B cell (primary cell): Measurements from ENCODE around the gene PON3. TPM values are rescaled to one million over a fixed set of nuclear protein-coding genes. Genes with fewer than 3 reads are reported as not detected.

Source experiments
- ATAC-seq: fragments of 200-7000 bp; cut with Tn5 transposase; one replicate; pipeline ENCODE4 v1.10.0; 2021; ENCODE audit warnings: low read depth, mild to moderate bottlenecking, moderate number of reproducible peaks, moderate library complexity
- CTCF ChIA-PET: fragments of 350-600 bp; sonication (Branson Sonifier 250); formaldehyde crosslinking; loops from one replicate; lab custom pipeline; 2021; ENCODE audit warnings: antibody characterized with exemption, inconsistent platforms; lab: Charles Lee
- POLR2A ChIA-PET: fragments of 350-600 bp; sonication (Branson Sonifier 250); formaldehyde crosslinking; loops from one replicate; lab custom pipeline; 2021; ENCODE audit warnings: antibody characterized with exemption; lab: Charles Lee
- DNase-seq: peaks from one replicate; pipeline ENCODE4 v3.0.0; 2013
- H2AFZ ChIP-seq: 2 replicates; pipeline ENCODE4 v1.6.1; 2012; ENCODE audit warnings: mild to moderate bottlenecking, low read depth, low read length; ENCODE audit not compliant: insufficient read depth, poor library complexity, severe bottlenecking
- H3K27ac ChIP-seq, 2 donors: 1 replicate in 1 of 2; 2 replicates in 1 of 2; pipeline ENCODE4 v1.5.1; 2012 to 2013; ENCODE audit warnings: low read length in 2 of 2, mild to moderate bottlenecking in 2 of 2, moderate library complexity in 1 of 2
- H3K27me3 ChIP-seq, 4 experiments: fragments of 200-600 bp in 1 of 4; sonication (generic) in 1 of 4; replicated peaks in 1 of 4; 1 replicate in 2 of 4; 2 replicates in 2 of 4; pipeline versions ENCODE4 v1.6.1 to v1.7.0; 2013 to 2016; ENCODE audit warnings: low read length in 3 of 4, mild to moderate bottlenecking in 2 of 4, mixed read lengths in 1 of 4, moderate library complexity in 1 of 4; ENCODE audit not compliant: insufficient read depth in 4 of 4, control insufficient read depth in 3 of 4; ENCODE audit errors: control extremely low read depth in 1 of 4
- H3K36me3 ChIP-seq, 2 experiments: replicated peaks in 1 of 2; 1 replicate in 1 of 2; 2 replicates in 1 of 2; pipeline versions ENCODE4 v1.6.1 to v1.7.1; 2013; ENCODE audit warnings: low read length in 1 of 2; ENCODE audit not compliant: insufficient read depth in 2 of 2, control insufficient read depth in 1 of 2; ENCODE audit errors: control extremely low read depth in 1 of 2, extremely low read depth in 1 of 2
- H3K4me1 ChIP-seq, 2 donors: fragments of 200-600 bp in 1 of 2; sonication (generic) in 1 of 2; 1 replicate in 1 of 2; 2 replicates in 1 of 2; pipeline versions ENCODE4 v1.5.1 to v1.6.1; 2013 to 2017; ENCODE audit warnings: low read length in 2 of 2; ENCODE audit not compliant: control insufficient read depth in 2 of 2, insufficient read depth in 2 of 2
- H3K4me2 ChIP-seq: replicated peaks from 2 replicates; pipeline ENCODE3; 2012; ENCODE audit warnings: mild to moderate bottlenecking, low read depth, low read length; ENCODE audit not compliant: poor library complexity, severe bottlenecking
- H3K4me3 ChIP-seq, 5 experiments: fragments of 200-600 bp in 1 of 5; sonication (generic) in 1 of 5; 1 replicate in 3 of 5; 2 replicates in 2 of 5; pipeline versions ENCODE4 v1.5.1 to v1.7.0; 2011 to 2016; ENCODE audit warnings: low read length in 4 of 5, mild to moderate bottlenecking in 4 of 5, low read depth in 2 of 5, control low read depth in 1 of 5, moderate library complexity in 1 of 5; ENCODE audit not compliant: insufficient read depth in 1 of 5; ENCODE audit errors: control extremely low read depth in 1 of 5, extremely low read depth in 1 of 5
- H3K79me2 ChIP-seq: fragments of 200-600 bp; sonication (generic); one replicate; pipeline ENCODE4 v1.6.0; 2016; ENCODE audit warnings: low read length; ENCODE audit not compliant: control insufficient read depth, insufficient read depth
- H3K9ac ChIP-seq: fragments of 200-600 bp; sonication (generic); 2 replicates; pipeline ENCODE4 v1.6.1; 2017; ENCODE audit warnings: mild to moderate bottlenecking, low read length, moderate library complexity
- H3K9me3 ChIP-seq, 3 donors: one replicate each; pipeline versions ENCODE4 v1.6.1 to v1.7.1; 2013; ENCODE audit warnings: low read length in 2 of 3; ENCODE audit not compliant: control insufficient read depth in 2 of 3, insufficient read depth in 1 of 3; ENCODE audit errors: control extremely low read depth in 1 of 3
- H4K20me1 ChIP-seq: 2 replicates; pipeline ENCODE4 v1.6.0; 2012; ENCODE audit warnings: mild to moderate bottlenecking, low read length; ENCODE audit not compliant: insufficient read depth, control insufficient read depth, poor library complexity, severe bottlenecking
- H3K27ac Mint-ChIP-seq: one replicate; pipeline ENCODE4 v1.8.0; 2021; ENCODE audit warnings: mixed read lengths
- H3K27me3 Mint-ChIP-seq: one replicate; pipeline ENCODE4 v1.8.0; 2021; ENCODE audit warnings: mixed read lengths
- H3K4me1 Mint-ChIP-seq: one replicate; pipeline ENCODE4 v1.8.0; 2021; ENCODE audit warnings: mixed read lengths
- H3K4me3 Mint-ChIP-seq: one replicate; pipeline ENCODE4 v1.8.0; 2021; ENCODE audit warnings: mixed read lengths
- H3K9me3 Mint-ChIP-seq: one replicate; pipeline ENCODE4 v1.8.0; 2022; ENCODE audit warnings: mixed read lengths; ENCODE audit not compliant: insufficient read depth
- CTCF ChIP-seq: fragments of 200-600 bp; IDR thresholded peaks from one replicate; pipeline ENCODE4 v1.8.0; 2022; ENCODE audit warnings: antibody characterized with exemption, mild to moderate bottlenecking
- EZH2 ChIP-seq: IDR thresholded peaks from 2 replicates; pipeline ENCODE4 v1.6.1; 2012; ENCODE audit warnings: borderline replicate concordance, low read depth, mild to moderate bottlenecking, moderate library complexity, low read length; ENCODE audit not compliant: insufficient read depth, poor library complexity, severe bottlenecking
- WGBS: methylation state at CpG from one replicate; pipeline ENCODE4 v1.1.5; 2013; ENCODE audit warnings: missing lambda C conversion rate; ENCODE audit not compliant: insufficient coverage; 5-methylcytosine and 5-hydroxymethylcytosine counted together
- intact Hi-C: fragments of 100-400 bp; cut with micrococcal nuclease; formaldehyde crosslinking; loops from one replicate; pipeline ENCODE4 v1.10.0; 2022
- polyA plus RNA-seq: library from polyadenylated mRNA; depleted of rRNA; stranded (reverse); fragments of >200 nt; gene quantifications from 2 replicates; pipeline ENCODE4 v1.2.3, GENCODE V29; 2012
- total RNA-seq, 2 donors: library from RNA; stranded (reverse); fragments of 120-200 nt in 1 of 2; gene quantifications; 1 replicate in 1 of 2; 2 replicates in 1 of 2; pipeline versions ENCODE4 v1.2.3 to v1.2.4, GENCODE V29; 2013 to 2022

Gene PON3
- total and polyA plus RNA-seq, 2 donors (not counting 1 experiment from before 2014, with no cell fraction given), result not detected

DNA sequence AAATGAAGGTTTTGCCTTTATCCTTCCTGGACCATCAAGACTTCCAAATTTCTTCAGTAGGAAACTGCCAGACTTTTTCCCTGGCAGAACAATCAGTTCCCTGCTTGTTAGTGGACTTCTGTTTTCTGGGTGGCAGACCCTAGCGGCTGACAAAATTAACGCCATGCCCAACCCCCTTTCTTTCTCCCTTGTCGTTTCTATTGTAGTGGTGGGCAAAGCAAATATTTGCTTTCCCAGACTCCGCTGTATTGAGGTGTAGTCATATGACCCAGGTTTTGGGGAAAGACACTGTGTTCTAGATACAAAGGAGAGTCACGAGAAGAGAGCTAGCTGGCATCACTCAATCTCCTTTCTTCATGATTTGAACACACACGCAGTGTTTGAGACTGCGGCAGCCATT lies 31.0 kb upstream of the PON3 start:
- Histone ChIP-seq H4K20me1 (no peaks in the 10 kb centered on the region), H3K4me2 (no peak overlapping the region), H3K9ac (no peak overlapping the region), H3K4me1 (no peaks in the 10 kb centered on the region), H3K36me3 (no peaks in the 10 kb centered on the region), H3K4me3 (no peak overlapping the region), H2AFZ (no peak overlapping the region), H3K27ac (no peak overlapping the region), H3K27me3 (no peaks in the 10 kb centered on the region), H3K9me3 (no peaks in the 10 kb centered on the region), H3K79me2 (no peaks in the 10 kb centered on the region)
- POLR2A ChIA-PET, result no interaction called here
- H3K27ac Mint-ChIP-seq, result no peak overlapping the region
- TF ChIP-seq EZH2 (no peak), CTCF (no peak)
- H3K9me3 Mint-ChIP-seq, result no peaks in the 10 kb centered on the region
- CTCF ChIA-PET, result no interaction called here
- DNase-seq, result no peak
- no peak for ATAC-seq
- H3K4me3 Mint-ChIP-seq, result no peak overlapping the region
- no CpG with 5 or more reads among the region's 7 CpGs for WGBS
- H3K27me3 Mint-ChIP-seq, result peaks cover 3% of the 10 kb centered on the region
- no peaks in the 10 kb centered on the region for H3K4me1 Mint-ChIP-seq
- intact Hi-C loops, result no loop called here

DNA sequence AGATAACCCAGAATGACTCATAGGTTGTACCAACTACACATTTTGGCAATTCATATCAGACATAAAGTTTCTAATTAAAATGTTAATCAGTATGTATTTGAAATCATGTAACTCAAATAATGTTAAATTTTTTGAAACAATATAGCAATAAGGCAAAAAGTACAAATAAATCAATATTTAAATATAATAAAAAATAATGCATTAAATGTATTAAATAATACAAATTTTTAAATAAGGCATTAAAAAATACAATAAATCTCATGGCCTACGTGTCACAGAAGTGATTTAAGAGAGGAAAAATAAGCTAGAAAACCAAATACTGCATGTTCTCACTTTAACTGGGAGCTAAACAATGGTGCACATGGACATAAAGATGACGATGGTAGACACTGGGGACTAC lies 29.5 kb upstream of the PON3 start:
- H4K20me1 ChIP-seq, result no peaks in the 10 kb centered on the region
- no CpG with 5 or more reads among the region's 2 CpGs for WGBS
- no peak for ATAC-seq
- Mint-ChIP-seq H3K9me3 (no peaks in the 10 kb centered on the region), H3K27ac (no peak overlapping the region), H3K4me1 (no peaks in the 10 kb centered on the region), H3K4me3 (no peak overlapping the region), H3K27me3 (no peaks in the 10 kb centered on the region)
- no peak overlapping the region for H3K4me2 ChIP-seq
- H2AFZ ChIP-seq, result no peak overlapping the region
- no peaks in the 10 kb centered on the region for H3K79me2 ChIP-seq
- no peaks in the 10 kb centered on the region for H3K4me1 ChIP-seq
- intact Hi-C loops, result no loop called here
- TF ChIP-seq CTCF, result no peak
- no peak for TF ChIP-seq EZH2
- H3K9me3 ChIP-seq, result no peaks in the 10 kb centered on the region
- H3K27me3 ChIP-seq, result no peaks in the 10 kb centered on the region
- no peak for DNase-seq
- ChIA-PET POLR2A (no interaction called here), CTCF (no interaction called here)
- H3K9ac ChIP-seq, result no peak overlapping the region
- no peak overlapping the region for H3K4me3 ChIP-seq
- H3K27ac ChIP-seq, result no peak overlapping the region
- H3K36me3 ChIP-seq, result no peaks in the 10 kb centered on the region
